CD4-positive, alpha-beta T cell (primary cell): ENCODE results near the gene PINLYP. TPM values are rescaled to one million over a fixed set of nuclear protein-coding genes. Genes with fewer than 3 reads are reported as not detected.

Experiments used
- ATAC-seq: fragments of 200-7000 bp; cut with Tn5 transposase; one replicate; pipeline ENCODE4 v1.10.0; 2022; ENCODE audit warnings: mild to moderate bottlenecking; ENCODE audit not compliant: poor library complexity
- CTCF ChIA-PET: fragments of 350-600 bp; sonication (Branson Sonifier 250); formaldehyde crosslinking; loops from one replicate; lab custom pipeline; 2021; ENCODE audit warnings: antibody characterized with exemption, inconsistent platforms; lab: Charles Lee
- POLR2A ChIA-PET: fragments of 350-600 bp; sonication (Branson Sonifier 250); formaldehyde crosslinking; loops from one replicate; lab custom pipeline; 2021; ENCODE audit warnings: antibody characterized with exemption, inconsistent platforms; lab: Charles Lee
- DNase-seq, 14 experiments: peaks; one replicate each; pipeline ENCODE4 v3.0.0-alpha.2; 2013 to 2020; ENCODE audit warnings: mixed read lengths in 2 of 14
- H3K27ac ChIP-seq, 2 donors: one replicate each; pipeline versions ENCODE4 v1.5.1 to v1.7.0; 2013; ENCODE audit warnings: low read length in 2 of 2, low read depth in 1 of 2, mild to moderate bottlenecking in 1 of 2
- H3K27me3 ChIP-seq, 2 experiments: 1 replicate in 1 of 2; 2 replicates in 1 of 2; pipeline versions ENCODE4 v1.6.1 to v1.7.0; 2013; ENCODE audit warnings: low read length in 2 of 2, control low read depth in 1 of 2, mild to moderate bottlenecking in 1 of 2, moderate library complexity in 1 of 2; ENCODE audit not compliant: insufficient read depth in 2 of 2, control insufficient read depth in 1 of 2
- H3K36me3 ChIP-seq: one replicate; pipeline ENCODE4 v1.6.1; 2013; ENCODE audit warnings: low read length, control low read depth; ENCODE audit not compliant: insufficient read depth
- H3K4me1 ChIP-seq: one replicate; pipeline ENCODE4 v1.6.1; 2013; ENCODE audit warnings: low read length, control low read depth; ENCODE audit not compliant: insufficient read depth
- H3K4me3 ChIP-seq: one replicate; pipeline ENCODE4 v1.5.1; 2013; ENCODE audit warnings: mild to moderate bottlenecking, low read length, moderate library complexity
- H3K9me3 ChIP-seq, 2 experiments: 1 replicate in 1 of 2; 2 replicates in 1 of 2; pipeline versions ENCODE4 v1.6.1 to v1.7.0; 2013; ENCODE audit warnings: low read length in 2 of 2, mild to moderate bottlenecking in 2 of 2, control low read depth in 1 of 2, moderate library complexity in 1 of 2; ENCODE audit not compliant: control insufficient read depth in 1 of 2, insufficient read depth in 1 of 2
- H3K27ac Mint-ChIP-seq: one replicate; pipeline ENCODE4 v1.8.0; 2020; ENCODE audit warnings: mixed read lengths
- H3K27me3 Mint-ChIP-seq: one replicate; pipeline ENCODE4 v1.8.0; 2021; ENCODE audit warnings: mixed read lengths
- H3K36me3 Mint-ChIP-seq: one replicate; pipeline ENCODE4 v1.8.0; 2021; ENCODE audit warnings: low read depth, mixed read lengths
- H3K4me1 Mint-ChIP-seq: one replicate; pipeline ENCODE4 v1.8.0; 2021; ENCODE audit warnings: low read depth, mixed read lengths
- H3K4me3 Mint-ChIP-seq: one replicate; pipeline ENCODE4 v1.8.0; 2020; ENCODE audit warnings: mild to moderate bottlenecking, mixed read lengths
- H3K9me3 Mint-ChIP-seq: one replicate; pipeline ENCODE4 v1.8.0; 2020; ENCODE audit warnings: mixed read lengths
- intact Hi-C, 2 experiments: fragments of 100-400 bp; cut with DNase I in 1 of 2; cut with micrococcal nuclease in 1 of 2; formaldehyde crosslinking; loops; one replicate each; pipeline versions ENCODE4 v1.15.1 to v1.9.0; 2023 to 2025; cut with DNase I, micrococcal nuclease
- total RNA-seq, 174 experiments: library from RNA in 2 of 174; stranded (reverse) in 2 of 174; gene quantifications; one replicate each; pipeline ENCODE4 v1.2.3 and lab custom pipeline; 2021 to 2026
- TF ChIP-seq, protein P1 (sequence below): fragments of 200-600 bp; IDR thresholded peaks from one replicate; pipeline ENCODE4 v1.8.0; 2022; ENCODE audit warnings: antibody characterized with exemption, mild to moderate bottlenecking

Gene PINLYP
- total RNA-seq, 2 experiments from 2014 or later = not detected

- H3K36me3 ChIP-seq = peaks cover 21% of the 10 kb centered on the region
- no peaks in the 10 kb centered on the region for H3K9me3 Mint-ChIP-seq
- TF ChIP-seq, protein P1, sequence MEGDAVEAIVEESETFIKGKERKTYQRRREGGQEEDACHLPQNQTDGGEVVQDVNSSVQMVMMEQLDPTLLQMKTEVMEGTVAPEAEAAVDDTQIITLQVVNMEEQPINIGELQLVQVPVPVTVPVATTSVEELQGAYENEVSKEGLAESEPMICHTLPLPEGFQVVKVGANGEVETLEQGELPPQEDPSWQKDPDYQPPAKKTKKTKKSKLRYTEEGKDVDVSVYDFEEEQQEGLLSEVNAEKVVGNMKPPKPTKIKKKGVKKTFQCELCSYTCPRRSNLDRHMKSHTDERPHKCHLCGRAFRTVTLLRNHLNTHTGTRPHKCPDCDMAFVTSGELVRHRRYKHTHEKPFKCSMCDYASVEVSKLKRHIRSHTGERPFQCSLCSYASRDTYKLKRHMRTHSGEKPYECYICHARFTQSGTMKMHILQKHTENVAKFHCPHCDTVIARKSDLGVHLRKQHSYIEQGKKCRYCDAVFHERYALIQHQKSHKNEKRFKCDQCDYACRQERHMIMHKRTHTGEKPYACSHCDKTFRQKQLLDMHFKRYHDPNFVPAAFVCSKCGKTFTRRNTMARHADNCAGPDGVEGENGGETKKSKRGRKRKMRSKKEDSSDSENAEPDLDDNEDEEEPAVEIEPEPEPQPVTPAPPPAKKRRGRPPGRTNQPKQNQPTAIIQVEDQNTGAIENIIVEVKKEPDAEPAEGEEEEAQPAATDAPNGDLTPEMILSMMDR = no peak
- no peak overlapping the region for H3K4me3 Mint-ChIP-seq
- no peak overlapping the region for H3K4me3 ChIP-seq
- intact Hi-C loops = no loop called here
- no peak for ATAC-seq
- H3K27me3 ChIP-seq = no peaks in the 10 kb centered on the region
- ChIA-PET POLR2A (no interaction called here), CTCF (interaction anchor here (1.9 kb wide), 1 partner anchor 11 kb away, joined by 4 read pairs; no protein-coding TSS in a partner anchor)
- H3K4me1 Mint-ChIP-seq = peaks cover 5% of the 10 kb centered on the region
- H3K9me3 ChIP-seq = no peaks in the 10 kb centered on the region
- H3K27ac Mint-ChIP-seq = peak overlapping the region; percentile 66
- no peak for DNase-seq
- no peak overlapping the region for H3K27ac ChIP-seq
- peaks cover 30% of the 10 kb centered on the region for H3K36me3 Mint-ChIP-seq
- H3K27me3 Mint-ChIP-seq = no peaks in the 10 kb centered on the region
- H3K4me1 ChIP-seq = no peaks in the 10 kb centered on the region
Observed at GRCh38 chr19:43605875-43606568, 30.4 kb downstream of the PINLYP start.

GRCh38 chr19:43606569-43607229 lies 31.1 kb downstream of the PINLYP start:
- DNase-seq = no peak
- peaks cover 23% of the 10 kb centered on the region for H3K36me3 ChIP-seq
- Mint-ChIP-seq H3K9me3 (no peaks in the 10 kb centered on the region), H3K4me3 (no peak overlapping the region), H3K36me3 (peaks cover 25% of the 10 kb centered on the region), H3K4me1 (peaks cover 6% of the 10 kb centered on the region), H3K27ac (peak overlapping the region; percentile 47), H3K27me3 (no peaks in the 10 kb centered on the region)
- intact Hi-C loops = no loop called here
- ATAC-seq = no peak
- no peak overlapping the region for H3K27ac ChIP-seq
- H3K9me3 ChIP-seq = no peaks in the 10 kb centered on the region
- TF ChIP-seq, protein P1 = no peak
- no peaks in the 10 kb centered on the region for H3K27me3 ChIP-seq
- POLR2A ChIA-PET = interaction anchor here (1.1 kb wide), 1 partner anchor 11 kb away, joined by 4 read pairs; the partner anchor contains the start of gene IRGQ
- CTCF ChIA-PET = interaction anchor here (1.9 kb wide), 1 partner anchor 12 kb away, joined by 4 read pairs; no protein-coding TSS in a partner anchor
- no peaks in the 10 kb centered on the region for H3K4me1 ChIP-seq
- no peak overlapping the region for H3K4me3 ChIP-seq

GRCh38 chr19:43607238-43608205 lies 31.9 kb downstream of the PINLYP start:
- Histone ChIP-seq H3K4me3 (no peak overlapping the region), H3K27ac (no peak overlapping the region), H3K36me3 (peaks cover 28% of the 10 kb centered on the region), H3K27me3 (no peaks in the 10 kb centered on the region), H3K9me3 (no peaks in the 10 kb centered on the region), H3K4me1 (no peaks in the 10 kb centered on the region)
- intact Hi-C loops = no loop called here
- H3K4me3 Mint-ChIP-seq = no peak overlapping the region
- H3K27me3 Mint-ChIP-seq = no peaks in the 10 kb centered on the region
- peaks cover 25% of the 10 kb centered on the region for H3K36me3 Mint-ChIP-seq
- TF ChIP-seq, protein P1 = no peak
- ATAC-seq = no peak
- H3K4me1 Mint-ChIP-seq = peaks cover 10% of the 10 kb centered on the region
- H3K27ac Mint-ChIP-seq = peak overlapping the region; percentile 47
- DNase-seq = no peak
- ChIA-PET CTCF (interaction anchor here (1.9 kb wide), 1 partner anchor 13 kb away, joined by 4 read pairs; no protein-coding TSS in a partner anchor), POLR2A (interaction anchor here (1.1 kb wide), 1 partner anchor 12 kb away, joined by 4 read pairs; the partner anchor contains the start of gene IRGQ)
- no peaks in the 10 kb centered on the region for H3K9me3 Mint-ChIP-seq
